Thoracic aorta (tissue), 2 donors: ENCODE measurements around the gene MED20. TPM values are rescaled to one million over a fixed set of nuclear protein-coding genes. Genes with fewer than 3 reads are reported as not detected.

Source experiments
- ATAC-seq: fragments of 150-250 bp; one replicate; pipeline ENCODE4 v1.8.0; 2017; ENCODE audit warnings: low read depth; ENCODE audit not compliant: insufficient number of reproducible peaks, low FRiP score
- DNase-seq: peaks from one replicate; pipeline ENCODE4 v3.0.0-alpha.2; 2020; ENCODE audit warnings: low spot score
- H3K27ac ChIP-seq, 2 donors: fragments of 200-600 bp; sonication (generic); 1 replicate in 1 of 2; 2 replicates in 1 of 2; pipeline ENCODE4 v1.5.1; 2016; ENCODE audit warnings: mild to moderate bottlenecking in 2 of 2, moderate library complexity in 2 of 2
- H3K27me3 ChIP-seq: fragments of 200-600 bp; sonication (generic); replicated peaks from 2 replicates; pipeline ENCODE4 v1.6.0; 2016; ENCODE audit warnings: mild to moderate bottlenecking; ENCODE audit not compliant: insufficient read depth
- H3K36me3 ChIP-seq: fragments of 200-600 bp; sonication (generic); one replicate; pipeline ENCODE4 v1.5.1; 2016
- H3K4me1 ChIP-seq, 2 donors: fragments of 200-600 bp; sonication (generic); 1 replicate in 1 of 2; 2 replicates in 1 of 2; pipeline versions ENCODE4 v1.5.1 to v1.6.0; 2016; ENCODE audit warnings: low read depth in 2 of 2, mild to moderate bottlenecking in 1 of 2; ENCODE audit not compliant: control insufficient read depth in 1 of 2
- H3K4me3 ChIP-seq: fragments of 200-600 bp; sonication (generic); 2 replicates; pipeline ENCODE4 v1.5.1; 2016; ENCODE audit warnings: mild to moderate bottlenecking
- H3K9me3 ChIP-seq: fragments of 200-600 bp; sonication (generic); 2 replicates; pipeline ENCODE4 v1.5.1; 2016
- total RNA-seq, 2 donors: library from RNA; depleted of rRNA; stranded (reverse); fragments of >200 nt; gene quantifications; one replicate each; pipeline versions ENCODE4 v1.1.0 to v1.2.3, GENCODE V29; 2016
- TF ChIP-seq, protein P1 (sequence below): fragments of 200-600 bp; sonication (generic); IDR thresholded peaks from one replicate; pipeline ENCODE4 v1.5.1; 2019; ENCODE audit warnings: antibody characterized with exemption

MED20 gene
- total RNA-seq: 10 to 100 TPM in 1 of 2 donors, 1 to 10 TPM in 1; 5.6 to 11.6 TPM

GRCh38 chr6:41920921-41921711, at the start of gene MED20, which contains the start of gene BYSL:
TSS of gene MED20 (minus strand) at chr6:41921139. CDS start at chr6:41921018, 121 bp downstream.
TSS of gene BYSL (plus strand) at chr6:41921499. CDS start at chr6:41921563, 64 bp downstream.
- no peaks in the 10 kb centered on the region for H3K27me3 ChIP-seq

GRCh38 chr6:41970436-41970846, 49.5 kb upstream of the MED20 start:
- no peak for DNase-seq
- Histone ChIP-seq H3K27me3 (no peaks in the 10 kb centered on the region), H3K4me1 (no peaks in the 10 kb centered on the region), H3K27ac (no peak overlapping the region), H3K36me3 (no peaks in the 10 kb centered on the region), H3K9me3 (no peaks in the 10 kb centered on the region), H3K4me3 (no peak overlapping the region)
- TF ChIP-seq, protein P1, sequence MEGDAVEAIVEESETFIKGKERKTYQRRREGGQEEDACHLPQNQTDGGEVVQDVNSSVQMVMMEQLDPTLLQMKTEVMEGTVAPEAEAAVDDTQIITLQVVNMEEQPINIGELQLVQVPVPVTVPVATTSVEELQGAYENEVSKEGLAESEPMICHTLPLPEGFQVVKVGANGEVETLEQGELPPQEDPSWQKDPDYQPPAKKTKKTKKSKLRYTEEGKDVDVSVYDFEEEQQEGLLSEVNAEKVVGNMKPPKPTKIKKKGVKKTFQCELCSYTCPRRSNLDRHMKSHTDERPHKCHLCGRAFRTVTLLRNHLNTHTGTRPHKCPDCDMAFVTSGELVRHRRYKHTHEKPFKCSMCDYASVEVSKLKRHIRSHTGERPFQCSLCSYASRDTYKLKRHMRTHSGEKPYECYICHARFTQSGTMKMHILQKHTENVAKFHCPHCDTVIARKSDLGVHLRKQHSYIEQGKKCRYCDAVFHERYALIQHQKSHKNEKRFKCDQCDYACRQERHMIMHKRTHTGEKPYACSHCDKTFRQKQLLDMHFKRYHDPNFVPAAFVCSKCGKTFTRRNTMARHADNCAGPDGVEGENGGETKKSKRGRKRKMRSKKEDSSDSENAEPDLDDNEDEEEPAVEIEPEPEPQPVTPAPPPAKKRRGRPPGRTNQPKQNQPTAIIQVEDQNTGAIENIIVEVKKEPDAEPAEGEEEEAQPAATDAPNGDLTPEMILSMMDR: no peak
- no peak for ATAC-seq

More at GRCh38 chr6:41920921-41921711, at the start of gene MED20, which contains the start of gene BYSL:
- TF ChIP-seq, protein P1: peak; percentile 95
- H3K27ac ChIP-seq: peak within 1 kb of the TSS; percentile 91 to 99
- peak; percentile 86 for DNase-seq
- H3K4me3 ChIP-seq: peak within 1 kb of the TSS; percentile 81
- ATAC-seq: peak; percentile 94
- H3K36me3 ChIP-seq: no peaks in the 10 kb centered on the region
- peaks cover 22 to 43% of the 10 kb centered on the region in 2 donors for H3K4me1 ChIP-seq
- H3K9me3 ChIP-seq: no peaks in the 10 kb centered on the region

DNA sequence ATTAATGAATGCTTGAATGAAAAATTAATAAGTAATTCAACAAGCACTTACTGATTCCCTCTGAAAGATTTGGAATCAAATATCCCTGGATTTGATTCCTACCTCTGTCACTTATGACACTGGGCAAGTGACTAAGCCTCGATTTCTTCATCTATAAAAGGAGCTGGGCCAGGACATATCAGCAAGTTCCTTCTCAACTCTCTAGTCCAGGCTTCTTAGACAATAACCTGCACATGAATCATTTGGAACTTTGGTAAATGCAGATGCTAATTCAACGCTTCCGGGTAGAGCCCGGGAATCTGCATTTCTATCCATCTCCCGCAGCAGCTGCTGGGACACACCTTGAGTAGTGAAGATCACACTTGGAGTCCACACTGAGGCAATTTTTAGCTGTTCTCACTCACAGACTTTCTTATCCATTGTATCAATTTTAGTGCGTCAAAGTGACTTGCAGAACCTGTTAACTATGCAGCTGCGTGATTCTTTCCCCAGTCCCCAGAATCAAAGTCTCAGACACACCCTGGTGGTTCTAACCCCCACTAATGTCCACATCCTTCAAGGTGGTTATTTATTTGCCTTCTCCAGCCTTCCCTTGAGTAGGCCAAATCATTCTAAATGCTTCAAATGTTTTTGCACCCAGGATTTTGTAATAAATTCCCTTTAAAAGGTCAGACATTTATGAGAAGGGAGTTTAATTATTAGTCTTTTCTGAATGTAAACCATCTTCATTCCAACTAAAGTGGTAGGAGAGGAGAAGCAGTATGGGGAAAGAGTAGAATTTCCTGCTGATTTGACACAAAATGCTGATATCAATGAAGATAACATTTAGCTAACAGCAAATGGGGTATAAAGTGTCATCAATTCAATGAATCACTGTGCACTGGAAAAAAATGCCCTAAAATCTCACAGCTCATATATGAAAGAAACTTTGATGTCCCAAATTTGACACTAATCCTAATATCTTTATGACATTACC, 46.7 kb upstream of the MED20 start:
- H3K27ac ChIP-seq: no peak overlapping the region
- H3K36me3 ChIP-seq: no peaks in the 10 kb centered on the region

DNA sequence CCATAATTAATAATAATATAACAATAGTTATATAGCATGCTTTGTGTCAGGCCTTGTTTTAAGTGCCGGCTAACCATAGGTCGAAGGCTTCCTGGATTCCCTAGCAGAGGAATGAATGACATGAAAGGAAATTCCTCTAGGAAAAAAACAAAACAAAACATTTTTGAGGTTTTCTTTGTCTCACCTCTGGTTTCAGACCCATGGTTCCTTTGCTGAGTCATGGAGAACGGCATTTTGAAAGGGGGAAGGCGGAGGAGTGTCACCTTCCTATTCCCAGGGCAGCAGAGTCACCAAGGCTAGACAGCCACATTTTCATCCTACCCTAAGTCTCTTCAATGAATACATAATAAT, 46.0 kb upstream of the MED20 start:
- Histone ChIP-seq H3K9me3 (no peaks in the 10 kb centered on the region), H3K27me3 (no peaks in the 10 kb centered on the region), H3K36me3 (no peaks in the 10 kb centered on the region), H3K4me3 (no peak overlapping the region), H3K27ac (no peak overlapping the region), H3K4me1 (no peaks in the 10 kb centered on the region)
- ATAC-seq: no peak
- TF ChIP-seq, protein P1: no peak
- DNase-seq: no peak

More for the DNA sequence above, 46.7 kb upstream of the MED20 start:
- Histone ChIP-seq H3K27me3 (no peaks in the 10 kb centered on the region), H3K4me1 (no peaks in the 10 kb centered on the region), H3K9me3 (no peaks in the 10 kb centered on the region), H3K4me3 (no peak overlapping the region)
- DNase-seq (no peak), ATAC-seq (no peak)
- TF ChIP-seq, protein P1: no peak
